Lower lobe of right lung (tissue), 2 donors: ENCODE measurements around the gene IL17F. TPM values are rescaled to one million over a fixed set of nuclear protein-coding genes. Genes with fewer than 3 reads are reported as not detected.

ENCODE experiments used
- ATAC-seq, 2 donors: fragments of 200-7000 bp; cut with Tn5 transposase; one replicate each; pipeline ENCODE4 v1.9.1; 2020 to 2022; ENCODE audit warnings: mild to moderate bottlenecking in 2 of 2, moderate library complexity in 2 of 2
- DNase-seq: peaks from one replicate; pipeline ENCODE4 v3.0.0-alpha.2; 2020
- H3K27ac ChIP-seq: fragments of 200-600 bp; one replicate; pipeline ENCODE4 v1.8.0; 2022
- H3K27me3 ChIP-seq: fragments of 200-600 bp; one replicate; pipeline ENCODE4 v1.8.0; 2022; ENCODE audit warnings: low read depth
- H3K36me3 ChIP-seq: fragments of 200-600 bp; one replicate; pipeline ENCODE4 v1.8.0; 2022; ENCODE audit warnings: mild to moderate bottlenecking
- H3K4me1 ChIP-seq: fragments of 200-600 bp; one replicate; pipeline ENCODE4 v1.8.0; 2022
- H3K4me3 ChIP-seq: fragments of 200-600 bp; one replicate; pipeline ENCODE4 v1.8.0; 2022; ENCODE audit warnings: mild to moderate bottlenecking
- H3K9me3 ChIP-seq: fragments of 200-600 bp; one replicate; pipeline ENCODE4 v1.8.0; 2022
- CTCF ChIP-seq: fragments of 200-600 bp; IDR thresholded peaks from one replicate; pipeline ENCODE4 v1.8.0; 2022; ENCODE audit warnings: antibody characterized with exemption, mild to moderate bottlenecking
- intact Hi-C: fragments of 100-400 bp; cut with DNase I; formaldehyde crosslinking; loops from one replicate; pipeline ENCODE4 v1.11.0; 2022
- total RNA-seq: library from RNA; stranded (reverse); fragmentation: NEBNext Ultra II Directional; extraction: Animal tissue kit (Norgen Biotek cat#: 25700); gene quantifications from one replicate; pipeline ENCODE4 v1.2.1, GENCODE V29; 2021
- donor health status: DM: no; HTN: yes; CAD: no; lungs with severe emphysema.

IL17F gene
- total RNA-seq, 1 donor from 2014 or later: not detected

GRCh38 chr6:52191824-52192223 is 52.5 kb downstream of the IL17F start:
- H3K27me3 ChIP-seq: peaks cover 6% of the 10 kb centered on the region
- no peak for ATAC-seq
- no peak overlapping the region for H3K4me3 ChIP-seq
- no peak for DNase-seq
- no peak for TF ChIP-seq CTCF
- H3K27ac ChIP-seq: no peak overlapping the region
- intact Hi-C loops: no loop called here
- no peaks in the 10 kb centered on the region for H3K4me1 ChIP-seq
- no peaks in the 10 kb centered on the region for H3K9me3 ChIP-seq
- H3K36me3 ChIP-seq: no peaks in the 10 kb centered on the region

DNA sequence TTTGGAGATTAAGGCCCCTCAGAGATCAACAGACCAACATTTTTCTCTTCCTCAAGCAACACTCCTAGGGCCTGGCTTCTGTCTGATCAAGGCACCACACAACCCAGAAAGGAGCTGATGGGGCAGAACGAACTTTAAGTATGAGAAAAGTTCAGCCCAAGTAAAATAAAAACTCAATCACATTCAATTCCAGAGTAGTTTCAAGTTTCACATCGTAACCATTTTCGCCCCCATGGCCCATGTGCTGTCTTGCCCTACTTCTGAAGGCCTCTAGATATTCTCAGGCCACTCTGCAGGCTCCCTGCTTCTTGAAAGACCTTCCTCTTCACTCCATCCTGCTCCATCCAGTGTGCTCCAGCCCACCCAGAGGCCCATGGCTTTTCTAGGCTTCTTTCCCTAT is 53.9 kb downstream of the IL17F start:
- TF ChIP-seq CTCF: no peak
- no peaks in the 10 kb centered on the region for H3K36me3 ChIP-seq
- no peak overlapping the region for H3K4me3 ChIP-seq
- H3K27ac ChIP-seq: no peak overlapping the region
- H3K27me3 ChIP-seq: peaks cover 6% of the 10 kb centered on the region
- DNase-seq (no peak), ATAC-seq (no peak)
- H3K9me3 ChIP-seq: no peaks in the 10 kb centered on the region
- H3K4me1 ChIP-seq: no peaks in the 10 kb centered on the region
- intact Hi-C loops: no loop called here

GRCh38 chr6:52189974-52190373 is 54.3 kb downstream of the IL17F start:
- ATAC-seq (no peak), DNase-seq (no peak)
- TF ChIP-seq CTCF: no peak
- intact Hi-C loops: no loop called here
- H3K27me3 ChIP-seq: peaks cover 6% of the 10 kb centered on the region
- H3K9me3 ChIP-seq: no peaks in the 10 kb centered on the region
- no peak overlapping the region for H3K4me3 ChIP-seq
- no peaks in the 10 kb centered on the region for H3K36me3 ChIP-seq
- no peak overlapping the region for H3K27ac ChIP-seq
- H3K4me1 ChIP-seq: no peaks in the 10 kb centered on the region

DNA sequence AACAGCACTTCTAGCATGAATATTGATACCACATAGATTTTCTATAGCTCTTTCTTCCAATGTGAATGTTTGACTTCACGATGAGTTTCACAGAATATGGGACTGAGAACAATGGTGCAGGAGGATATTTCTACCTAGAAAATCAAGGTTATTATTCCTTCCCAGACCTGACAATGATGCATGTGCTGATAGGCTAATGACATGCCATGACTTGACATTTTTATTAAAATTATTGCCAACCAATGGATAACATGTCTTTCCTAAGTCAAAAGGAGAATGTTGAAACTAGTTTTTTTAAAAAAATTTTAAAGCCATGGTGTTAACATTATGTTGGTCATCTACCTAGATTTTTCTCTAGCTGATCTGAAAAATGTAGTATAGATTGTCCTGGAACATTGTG is 57.2 kb downstream of the IL17F start:
- ATAC-seq: no peak
- no peaks in the 10 kb centered on the region for H3K9me3 ChIP-seq
- intact Hi-C loops: no loop called here

More for the DNA sequence above, 57.2 kb downstream of the IL17F start:
- no peak for DNase-seq
- H3K4me1 ChIP-seq: no peaks in the 10 kb centered on the region
- H3K27ac ChIP-seq: no peak overlapping the region
- H3K36me3 ChIP-seq: no peaks in the 10 kb centered on the region
- TF ChIP-seq CTCF: no peak
- peaks cover 15% of the 10 kb centered on the region for H3K27me3 ChIP-seq
- no peak overlapping the region for H3K4me3 ChIP-seq

Other genes with a start within 250 kb of the IL17F start
- 0.09 TPM for gene PKHD1, start 156.9 kb downstream of the IL17F start, total RNA-seq
- gene IL17A, start 58.1 kb downstream of the IL17F start, total RNA-seq: not detected
- gene MCM3, start 40.2 kb upstream of the IL17F start, total RNA-seq: 25.6 TPM
- 6.8 TPM for gene PAQR8, start 117.7 kb upstream of the IL17F start, total RNA-seq
- gene EFHC1, start 175.8 kb upstream of the IL17F start, total RNA-seq: 42.2 TPM